Activated CD4-positive, alpha-beta T cell treated with anti-CD3 and anti-CD28 coated beads, Interleukin-2, amount 10 ng/mL, durations not matched to agents 7 days and 5 days (primary cell): ENCODE measurements around the gene OLFM3. TPM values are rescaled to one million over a fixed set of nuclear protein-coding genes. Genes with fewer than 3 reads are reported as not detected.

Experiments
- CTCF ChIA-PET: fragments of 350-600 bp; sonication (Branson Sonifier 250); formaldehyde crosslinking; loops from one replicate; lab custom pipeline; 2021; ENCODE audit warnings: antibody characterized with exemption; lab: Charles Lee
- POLR2A ChIA-PET: fragments of 350-600 bp; sonication (Branson Sonifier 250); formaldehyde crosslinking; loops from one replicate; lab custom pipeline; 2021; ENCODE audit warnings: antibody characterized with exemption; lab: Charles Lee
- DNase-seq: peaks from one replicate; pipeline ENCODE4 v3.0.0-alpha.2; 2020
- H3K27ac Mint-ChIP-seq: one replicate; pipeline ENCODE4 v1.8.0; 2021; ENCODE audit warnings: mild to moderate bottlenecking, moderate library complexity, mixed read lengths
- H3K27me3 Mint-ChIP-seq: one replicate; pipeline ENCODE4 v1.8.0; 2021; ENCODE audit warnings: mixed read lengths
- H3K36me3 Mint-ChIP-seq: one replicate; pipeline ENCODE4 v1.8.0; 2021; ENCODE audit warnings: low read depth, mixed read lengths
- H3K4me1 Mint-ChIP-seq: one replicate; pipeline ENCODE4 v1.8.0; 2021; ENCODE audit warnings: mixed read lengths
- H3K4me3 Mint-ChIP-seq: one replicate; pipeline ENCODE4 v1.8.0; 2021; ENCODE audit warnings: mild to moderate bottlenecking, moderate library complexity, mixed read lengths
- H3K9me3 Mint-ChIP-seq: one replicate; pipeline ENCODE4 v1.8.0; 2021; ENCODE audit warnings: mixed read lengths
- total RNA-seq, 2 experiments: library from RNA; stranded (reverse); gene quantifications; one replicate each; pipeline ENCODE4 v1.2.3, GENCODE V29; 2021

OLFM3 gene
- total RNA-seq, 2 experiments from 2014 or later: not detected

DNA sequence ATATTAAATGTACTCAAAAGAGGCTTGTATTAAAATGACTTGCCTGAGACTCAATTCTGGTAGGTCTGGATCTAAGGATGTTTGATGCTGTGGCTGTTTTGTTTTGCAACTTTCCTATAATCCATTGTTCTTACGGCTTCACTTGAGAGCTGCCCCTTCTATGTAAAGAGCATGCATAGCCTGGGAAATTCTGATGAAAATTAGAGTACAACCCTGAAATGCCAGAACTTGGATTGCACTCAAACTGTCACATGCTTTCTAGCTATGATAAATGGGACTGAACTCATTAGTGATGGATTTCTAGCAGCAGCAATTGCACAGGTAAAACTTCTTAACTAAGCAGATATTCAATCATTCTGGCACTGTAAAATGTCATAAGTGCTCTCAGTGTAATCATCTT lies 67.9 kb downstream of the OLFM3 start:
- Mint-ChIP-seq H3K27ac (no peak overlapping the region), H3K4me1 (no peaks in the 10 kb centered on the region), H3K4me3 (no peak overlapping the region), H3K36me3 (no peaks in the 10 kb centered on the region), H3K27me3 (no peaks in the 10 kb centered on the region), H3K9me3 (no peaks in the 10 kb centered on the region)
- DNase-seq: no peak
- ChIA-PET CTCF (no interaction called here), POLR2A (no interaction called here)

DNA sequence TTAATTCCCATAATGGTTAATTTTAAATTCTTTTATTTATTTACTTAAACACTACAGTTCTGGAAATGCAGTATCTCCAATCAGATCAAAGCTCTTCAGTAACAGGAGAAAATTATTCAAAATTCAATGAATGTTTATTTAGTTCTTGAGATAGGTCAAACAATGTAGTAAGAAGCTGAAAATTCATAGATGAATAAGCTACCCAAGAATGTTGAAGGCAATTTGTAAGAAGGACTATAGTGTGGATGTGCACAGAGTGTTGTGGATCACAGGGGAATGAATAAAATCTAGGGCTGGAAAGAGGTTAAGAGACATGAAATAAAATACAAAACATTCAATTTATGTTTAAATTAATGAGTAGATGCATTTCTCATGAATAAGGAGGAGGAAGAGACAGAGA lies 72.0 kb downstream of the OLFM3 start:
- H3K9me3 Mint-ChIP-seq: no peaks in the 10 kb centered on the region
- H3K27ac Mint-ChIP-seq: no peak overlapping the region
- H3K4me1 Mint-ChIP-seq: no peaks in the 10 kb centered on the region
- no peaks in the 10 kb centered on the region for H3K27me3 Mint-ChIP-seq
- ChIA-PET POLR2A (no interaction called here), CTCF (no interaction called here)
- no peaks in the 10 kb centered on the region for H3K36me3 Mint-ChIP-seq
- H3K4me3 Mint-ChIP-seq: no peak overlapping the region
- DNase-seq: no peak

DNA sequence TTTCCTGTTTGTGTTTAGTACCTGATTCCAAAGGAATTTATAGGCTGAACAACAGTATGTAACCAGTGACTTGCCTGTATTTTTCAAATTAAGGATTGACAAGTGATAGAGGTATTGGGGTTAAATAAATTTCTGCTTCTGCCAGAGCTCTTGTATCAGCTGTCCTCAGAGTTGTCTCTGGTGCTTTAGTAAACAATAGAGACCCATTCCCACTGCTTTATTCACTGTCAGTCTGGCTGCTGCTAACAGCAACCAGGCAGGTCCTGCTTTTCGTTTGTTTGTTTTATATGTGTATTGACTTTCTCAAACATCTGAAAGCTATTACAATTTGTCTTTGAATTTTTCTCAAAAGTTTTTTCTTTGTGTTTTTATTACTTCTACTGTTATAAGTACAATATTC lies 76.1 kb downstream of the OLFM3 start:
- H3K4me1 Mint-ChIP-seq: no peaks in the 10 kb centered on the region
- no peaks in the 10 kb centered on the region for H3K9me3 Mint-ChIP-seq
- ChIA-PET POLR2A (no interaction called here), CTCF (no interaction called here)
- H3K27ac Mint-ChIP-seq: no peak overlapping the region
- H3K27me3 Mint-ChIP-seq: no peaks in the 10 kb centered on the region
- no peak for DNase-seq
- H3K4me3 Mint-ChIP-seq: no peak overlapping the region
- H3K36me3 Mint-ChIP-seq: no peaks in the 10 kb centered on the region

DNA sequence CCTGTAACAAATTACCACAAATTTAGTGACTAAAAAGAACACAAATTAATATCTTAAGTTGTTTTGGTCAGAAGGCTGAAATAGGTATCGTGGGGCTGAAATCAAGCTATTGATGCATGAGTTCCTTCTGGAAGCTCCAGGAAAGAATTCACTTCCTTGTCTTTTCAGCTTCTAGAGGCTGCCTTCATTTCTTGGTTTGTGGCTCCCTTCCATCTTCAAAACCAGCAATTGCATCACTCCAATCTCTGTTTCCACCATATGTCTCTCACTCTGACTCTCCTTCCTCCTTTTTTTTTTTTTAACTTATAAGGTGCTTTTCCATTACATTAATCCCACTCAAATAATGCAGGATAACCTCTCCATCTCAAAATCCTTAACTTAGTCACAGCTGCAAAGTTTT lies 78.4 kb downstream of the OLFM3 start:
- no peaks in the 10 kb centered on the region for H3K9me3 Mint-ChIP-seq
- H3K27me3 Mint-ChIP-seq: no peaks in the 10 kb centered on the region
- ChIA-PET CTCF (no interaction called here), POLR2A (no interaction called here)
- no peak for DNase-seq
- H3K27ac Mint-ChIP-seq: no peak overlapping the region
- H3K36me3 Mint-ChIP-seq: no peaks in the 10 kb centered on the region
- H3K4me1 Mint-ChIP-seq: no peaks in the 10 kb centered on the region
- H3K4me3 Mint-ChIP-seq: no peak overlapping the region

DNA sequence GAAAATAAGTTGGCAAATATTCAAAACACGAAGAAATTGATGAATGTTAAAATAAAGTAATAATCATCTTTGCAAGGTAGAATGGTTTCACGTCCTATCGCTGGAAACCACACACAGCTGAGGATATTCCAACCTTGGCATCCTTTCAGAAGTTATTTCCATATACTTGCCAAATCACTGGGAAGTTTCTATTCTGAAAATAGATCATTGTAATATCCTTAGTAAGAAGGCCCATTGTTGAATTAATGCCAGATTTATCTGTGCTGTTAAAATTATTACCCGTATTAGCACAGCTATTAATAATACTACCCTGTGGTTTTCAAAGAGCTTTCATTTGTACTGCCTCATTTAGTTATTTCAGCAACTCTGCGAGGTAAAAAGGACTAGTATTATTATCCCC lies 81.1 kb downstream of the OLFM3 start:
- Mint-ChIP-seq H3K27ac (no peak overlapping the region), H3K9me3 (no peaks in the 10 kb centered on the region), H3K27me3 (no peaks in the 10 kb centered on the region), H3K4me1 (no peaks in the 10 kb centered on the region), H3K4me3 (no peak overlapping the region), H3K36me3 (no peaks in the 10 kb centered on the region)
- DNase-seq: no peak
- CTCF ChIA-PET: no interaction called here
- POLR2A ChIA-PET: no interaction called here

DNA sequence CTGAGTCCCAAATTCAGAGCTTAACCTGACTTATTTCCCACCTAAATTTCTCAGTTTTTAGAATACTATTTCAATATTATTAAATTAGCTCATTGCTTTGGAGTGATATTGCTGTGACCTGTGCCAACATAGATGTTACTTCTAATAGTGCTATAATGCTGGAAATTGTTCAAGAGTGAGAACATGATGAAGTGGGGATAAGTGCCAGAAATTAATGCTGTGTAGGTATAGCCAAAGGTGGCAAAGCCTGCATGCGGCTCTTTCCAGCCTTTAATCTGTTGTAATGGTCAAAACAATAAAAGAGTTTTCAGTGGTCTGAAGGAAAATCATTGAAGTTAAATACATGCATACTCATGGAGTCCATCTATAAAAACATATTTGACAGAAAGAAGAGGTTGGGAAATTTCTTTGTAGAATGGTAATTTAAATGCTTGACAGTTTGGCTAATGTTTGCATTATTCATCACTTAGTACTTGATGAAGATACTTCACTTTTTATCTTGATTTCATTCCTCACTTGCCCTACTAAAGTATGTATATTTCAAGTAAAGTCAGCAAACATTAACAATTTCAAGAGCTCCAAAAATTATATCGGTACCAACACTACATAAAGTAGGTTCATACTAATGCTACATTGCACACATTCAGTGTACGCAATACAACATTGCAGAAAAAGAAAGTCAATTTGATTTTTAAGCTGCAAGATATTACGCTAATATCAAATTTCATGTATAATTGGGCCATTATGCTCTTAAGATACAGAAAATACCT lies 82.1 kb downstream of the OLFM3 start:
- ChIA-PET POLR2A (no interaction called here), CTCF (no interaction called here)
- Mint-ChIP-seq H3K9me3 (no peaks in the 10 kb centered on the region), H3K4me1 (no peaks in the 10 kb centered on the region), H3K36me3 (no peaks in the 10 kb centered on the region), H3K4me3 (no peak overlapping the region), H3K27ac (no peak overlapping the region), H3K27me3 (no peaks in the 10 kb centered on the region)
- no peak for DNase-seq

DNA sequence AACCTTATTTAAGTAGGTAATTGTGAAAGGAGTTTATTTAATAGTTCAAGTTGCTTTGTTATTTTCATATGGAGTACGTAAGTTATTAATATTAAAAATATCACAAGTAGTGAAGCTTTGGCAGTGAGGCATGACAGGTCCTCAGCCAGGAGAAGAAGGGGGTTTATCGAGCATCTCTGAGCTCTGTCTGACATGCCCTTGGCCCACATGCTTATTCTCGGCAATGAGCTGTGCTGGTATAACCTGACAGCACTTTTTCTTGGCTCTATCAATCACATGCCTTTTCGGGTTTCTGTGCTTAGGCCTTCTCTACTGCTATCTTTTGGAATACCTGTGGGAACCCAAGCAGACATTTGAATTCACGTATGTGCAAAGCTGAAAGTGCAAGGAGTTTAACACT lies 84.8 kb downstream of the OLFM3 start:
- Mint-ChIP-seq H3K9me3 (no peaks in the 10 kb centered on the region), H3K4me1 (no peaks in the 10 kb centered on the region), H3K36me3 (no peaks in the 10 kb centered on the region), H3K27ac (no peak overlapping the region), H3K4me3 (no peak overlapping the region), H3K27me3 (peaks cover 2% of the 10 kb centered on the region)
- CTCF ChIA-PET: no interaction called here
- DNase-seq: no peak
- POLR2A ChIA-PET: no interaction called here

DNA sequence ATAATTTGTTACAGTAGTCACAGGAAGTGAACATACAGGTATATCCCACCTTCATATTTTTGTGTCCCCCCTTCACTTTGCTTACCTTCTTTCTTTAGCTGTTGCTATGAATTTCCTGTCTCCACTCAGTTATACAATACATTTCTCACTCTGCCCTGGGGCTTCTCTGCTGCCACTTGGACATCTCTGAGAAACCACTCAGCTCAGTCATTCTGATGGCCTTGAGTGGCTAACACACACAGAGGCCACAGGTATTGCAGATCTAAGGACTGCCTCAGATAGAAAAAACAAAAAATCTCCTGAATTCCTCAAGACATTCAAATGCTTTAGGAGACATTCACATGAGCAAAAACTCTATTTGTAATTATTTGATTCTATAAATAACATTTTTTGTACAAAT lies 87.7 kb downstream of the OLFM3 start:
- CTCF ChIA-PET: no interaction called here

DNA sequence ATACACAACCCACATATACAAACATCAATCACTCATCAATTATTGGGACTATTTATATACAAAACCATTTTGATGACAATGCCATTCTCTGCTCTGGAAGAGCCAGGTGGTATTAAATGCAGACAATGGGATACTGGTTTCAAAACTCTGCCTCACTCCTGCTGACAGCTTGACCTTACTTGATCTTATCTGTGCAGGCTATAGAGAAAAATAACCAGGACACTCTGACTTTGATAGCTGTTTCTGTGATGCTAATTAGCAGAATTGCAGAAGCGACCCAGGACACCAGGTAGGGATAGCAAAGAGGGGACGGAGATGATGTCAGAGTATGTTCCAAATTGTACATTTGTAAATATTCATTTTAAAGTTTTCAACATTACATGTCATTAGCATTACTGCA lies 89.5 kb downstream of the OLFM3 start:
- no peaks in the 10 kb centered on the region for H3K36me3 Mint-ChIP-seq
- POLR2A ChIA-PET: no interaction called here
- CTCF ChIA-PET: no interaction called here
- no peak overlapping the region for H3K27ac Mint-ChIP-seq
- no peaks in the 10 kb centered on the region for H3K9me3 Mint-ChIP-seq
- H3K4me3 Mint-ChIP-seq: no peak overlapping the region
- H3K27me3 Mint-ChIP-seq: peaks cover 2% of the 10 kb centered on the region
- DNase-seq: no peak
- no peaks in the 10 kb centered on the region for H3K4me1 Mint-ChIP-seq

More for the DNA sequence above, 87.7 kb downstream of the OLFM3 start:
- POLR2A ChIA-PET: no interaction called here
- H3K4me1 Mint-ChIP-seq: no peaks in the 10 kb centered on the region
- no peaks in the 10 kb centered on the region for H3K36me3 Mint-ChIP-seq
- H3K4me3 Mint-ChIP-seq: no peak overlapping the region
- H3K27ac Mint-ChIP-seq: no peak overlapping the region
- no peak for DNase-seq
- H3K27me3 Mint-ChIP-seq: peaks cover 2% of the 10 kb centered on the region
- no peaks in the 10 kb centered on the region for H3K9me3 Mint-ChIP-seq

DNA sequence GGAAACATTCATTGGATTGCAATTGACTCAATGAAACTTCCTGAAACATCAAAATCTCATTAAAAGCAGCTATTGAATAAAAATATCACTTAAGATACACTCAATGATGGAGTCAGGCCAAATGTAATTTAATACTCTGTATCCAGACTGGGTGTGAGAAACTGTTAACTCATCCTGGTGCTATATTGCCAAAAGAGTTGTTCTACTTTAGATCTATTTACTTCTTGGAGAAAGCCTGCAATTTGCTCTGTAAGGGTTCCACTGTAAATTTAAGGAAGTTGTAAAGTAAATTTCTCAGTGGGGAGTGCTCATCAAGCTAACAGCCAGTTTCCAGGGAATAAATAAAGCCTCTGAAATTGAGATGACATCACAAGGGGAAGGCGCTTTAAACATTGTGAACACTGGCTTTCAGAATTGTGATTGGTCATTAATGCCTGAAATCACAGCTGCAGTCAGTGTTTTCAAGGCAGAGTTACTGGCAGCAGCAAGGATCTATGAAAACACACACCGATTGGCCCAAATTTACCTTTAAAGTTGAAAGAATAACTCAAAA lies 91.4 kb downstream of the OLFM3 start:
- Mint-ChIP-seq H3K27me3 (peaks cover 2% of the 10 kb centered on the region), H3K36me3 (no peaks in the 10 kb centered on the region), H3K4me3 (no peak overlapping the region), H3K9me3 (no peaks in the 10 kb centered on the region), H3K4me1 (no peaks in the 10 kb centered on the region), H3K27ac (no peak overlapping the region)
- POLR2A ChIA-PET: no interaction called here
- CTCF ChIA-PET: no interaction called here
- DNase-seq: no peak

DNA sequence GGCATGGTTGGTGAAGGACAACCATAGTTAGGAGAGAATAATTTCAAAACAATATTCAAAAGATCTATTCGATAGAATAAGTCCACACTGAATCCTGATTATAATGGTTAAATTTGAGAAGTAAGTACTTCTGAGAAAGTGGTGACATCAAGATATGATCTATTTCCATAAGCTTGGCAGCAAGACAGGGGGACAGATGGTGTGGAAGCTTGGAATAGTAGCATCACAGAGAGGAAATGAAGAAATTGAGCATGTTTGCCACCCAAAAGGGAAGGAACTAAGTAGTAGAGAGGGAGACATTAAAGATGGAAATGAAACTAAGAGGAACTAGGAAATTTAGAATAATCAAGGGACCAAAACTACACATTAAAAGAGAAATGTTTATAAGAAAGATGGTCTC lies 94.5 kb downstream of the OLFM3 start:
- POLR2A ChIA-PET: no interaction called here
- Mint-ChIP-seq H3K4me3 (no peak overlapping the region), H3K4me1 (no peaks in the 10 kb centered on the region)

DNA sequence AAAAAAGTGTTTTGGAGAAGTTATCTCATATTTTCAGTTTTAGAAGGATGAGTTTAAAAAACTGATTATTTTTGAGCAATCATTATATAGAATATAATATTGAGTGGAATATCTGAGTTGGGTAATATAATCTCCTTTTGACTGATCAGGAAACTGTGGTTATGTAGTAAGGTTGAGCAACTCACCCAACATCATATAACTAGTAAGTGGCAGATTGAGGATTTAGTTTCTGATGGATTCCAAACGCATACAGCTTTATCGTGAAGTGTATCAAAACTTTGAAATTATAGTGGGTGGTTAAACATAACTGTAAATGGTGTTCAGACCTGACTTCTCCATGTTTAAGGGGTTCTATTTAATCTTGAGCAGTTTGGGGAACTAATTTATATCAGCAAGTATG lies 98.6 kb downstream of the OLFM3 start:
- H3K4me1 Mint-ChIP-seq: no peaks in the 10 kb centered on the region
- POLR2A ChIA-PET: no interaction called here
- no peaks in the 10 kb centered on the region for H3K9me3 Mint-ChIP-seq
- CTCF ChIA-PET: no interaction called here
- H3K27me3 Mint-ChIP-seq: no peaks in the 10 kb centered on the region
- DNase-seq: no peak
- H3K27ac Mint-ChIP-seq: no peak overlapping the region
- no peaks in the 10 kb centered on the region for H3K36me3 Mint-ChIP-seq
- H3K4me3 Mint-ChIP-seq: no peak overlapping the region

More for the DNA sequence above, 94.5 kb downstream of the OLFM3 start:
- H3K9me3 Mint-ChIP-seq: no peaks in the 10 kb centered on the region
- DNase-seq: no peak
- H3K36me3 Mint-ChIP-seq: no peaks in the 10 kb centered on the region
- H3K27ac Mint-ChIP-seq: no peak overlapping the region
- CTCF ChIA-PET: interaction anchor here (0.6 kb wide), 1 partner anchor 804 kb away, joined by 3 read pairs; no protein-coding TSS in a partner anchor
- H3K27me3 Mint-ChIP-seq: no peaks in the 10 kb centered on the region

DNA sequence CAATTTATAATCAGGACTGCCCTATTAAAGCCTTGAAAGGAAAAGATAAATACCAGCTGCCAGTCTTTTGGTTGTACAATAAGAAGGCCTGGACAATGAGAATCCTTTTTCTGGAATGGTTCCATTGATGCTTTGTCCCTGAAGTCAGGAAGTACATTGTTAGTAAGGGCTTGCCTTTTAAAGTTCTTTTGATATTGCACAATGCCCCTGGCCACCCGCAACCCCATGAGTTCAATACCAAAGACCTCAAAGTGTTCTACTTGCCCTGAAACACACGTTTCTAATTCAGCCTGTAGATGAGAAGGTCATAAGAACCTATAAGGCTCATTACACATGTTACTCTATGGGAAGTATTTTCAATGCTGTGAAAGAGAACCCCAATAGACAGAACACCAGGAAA lies 112.1 kb downstream of the OLFM3 start:
- H3K27me3 Mint-ChIP-seq: no peaks in the 10 kb centered on the region
- no peak for DNase-seq
- no peaks in the 10 kb centered on the region for H3K36me3 Mint-ChIP-seq
- H3K4me1 Mint-ChIP-seq: no peaks in the 10 kb centered on the region
- H3K4me3 Mint-ChIP-seq: no peak overlapping the region
- no peak overlapping the region for H3K27ac Mint-ChIP-seq
- H3K9me3 Mint-ChIP-seq: no peaks in the 10 kb centered on the region
- POLR2A ChIA-PET: no interaction called here
- CTCF ChIA-PET: no interaction called here

DNA sequence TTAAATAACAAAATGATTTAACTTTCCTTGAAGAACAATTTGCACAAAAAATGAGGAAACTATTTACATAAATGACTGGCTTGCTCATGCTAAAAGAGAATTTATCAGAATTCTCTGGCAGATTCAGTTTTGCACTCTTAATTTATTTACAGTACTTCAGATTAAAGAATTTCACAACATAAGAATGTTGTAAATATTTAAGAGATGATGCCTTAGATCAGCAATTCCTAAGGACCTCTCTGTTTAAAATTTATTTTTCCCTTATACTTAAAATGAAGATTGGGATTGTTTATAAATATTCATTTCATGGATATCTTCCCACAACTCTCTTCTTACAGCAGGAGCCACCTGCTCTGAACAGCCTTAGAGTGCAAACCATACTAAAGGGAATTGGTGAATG lies 120.8 kb downstream of the OLFM3 start:
- Mint-ChIP-seq H3K4me3 (no peak overlapping the region), H3K36me3 (no peaks in the 10 kb centered on the region), H3K9me3 (no peaks in the 10 kb centered on the region), H3K27me3 (no peaks in the 10 kb centered on the region), H3K27ac (no peak overlapping the region), H3K4me1 (no peaks in the 10 kb centered on the region)
- ChIA-PET CTCF (no interaction called here), POLR2A (no interaction called here)
- DNase-seq: no peak
